ENCODE results near the gene DGKB. TPM values are rescaled to one million over a fixed set of nuclear protein-coding genes. Genes with fewer than 3 reads are reported as not detected.

DGKB gene
- total RNA-seq, 1 experiment from 2014 or later = not detected

- peak; percentile 88 for DNase-seq (ENCODE audit: low spot score)
- no peaks in the 10 kb centered on the region for H3K27me3 ChIP-seq (replicated peaks; ENCODE audit: insufficient read depth, low read depth, low read length, poor library complexity)
- peak overlapping the region; percentile 15 for H3K4me3 ChIP-seq (ENCODE audit: low read depth, low read length, poor library complexity, severe bottlenecking)
- POLR2A ChIA-PET (ENCODE audit: low non-redundant PET) = no interaction called here
- no peaks in the 10 kb centered on the region for H3K9me3 ChIP-seq (ENCODE audit: low read depth, low read length, poor library complexity, severe bottlenecking)
- no peaks in the 10 kb centered on the region for H3K36me3 ChIP-seq (ENCODE audit: insufficient read depth, low read length, poor library complexity, severe bottlenecking)
- CTCF ChIA-PET = no interaction called here
- no peak overlapping the region for H3K27ac ChIP-seq (ENCODE audit: low read depth, low read length, poor library complexity, severe bottlenecking)
- BruUV-seq (replicated peaks) = no TSS peak
- TF ChIP-seq, protein P1, sequence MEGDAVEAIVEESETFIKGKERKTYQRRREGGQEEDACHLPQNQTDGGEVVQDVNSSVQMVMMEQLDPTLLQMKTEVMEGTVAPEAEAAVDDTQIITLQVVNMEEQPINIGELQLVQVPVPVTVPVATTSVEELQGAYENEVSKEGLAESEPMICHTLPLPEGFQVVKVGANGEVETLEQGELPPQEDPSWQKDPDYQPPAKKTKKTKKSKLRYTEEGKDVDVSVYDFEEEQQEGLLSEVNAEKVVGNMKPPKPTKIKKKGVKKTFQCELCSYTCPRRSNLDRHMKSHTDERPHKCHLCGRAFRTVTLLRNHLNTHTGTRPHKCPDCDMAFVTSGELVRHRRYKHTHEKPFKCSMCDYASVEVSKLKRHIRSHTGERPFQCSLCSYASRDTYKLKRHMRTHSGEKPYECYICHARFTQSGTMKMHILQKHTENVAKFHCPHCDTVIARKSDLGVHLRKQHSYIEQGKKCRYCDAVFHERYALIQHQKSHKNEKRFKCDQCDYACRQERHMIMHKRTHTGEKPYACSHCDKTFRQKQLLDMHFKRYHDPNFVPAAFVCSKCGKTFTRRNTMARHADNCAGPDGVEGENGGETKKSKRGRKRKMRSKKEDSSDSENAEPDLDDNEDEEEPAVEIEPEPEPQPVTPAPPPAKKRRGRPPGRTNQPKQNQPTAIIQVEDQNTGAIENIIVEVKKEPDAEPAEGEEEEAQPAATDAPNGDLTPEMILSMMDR (conservative IDR thresholded peaks at IDR 0.05; ENCODE audit: low read depth, low read length) = peak; percentile 86
- TF ChIP-seq EZH2 (IDR thresholded peaks at IDR 0.05; ENCODE audit: borderline replicate concordance, low read depth, low read length, poor library complexity, severe bottlenecking) = no peak
- H3K4me1 ChIP-seq (ENCODE audit: insufficient read depth, low read length, poor library complexity, severe bottlenecking) = no peaks in the 10 kb centered on the region
- intact Hi-C loops (cut with micrococcal nuclease; ENCODE audit: unreplicated experiment) = loop anchor here (5.0 kb wide), 5 partner anchors 471 to 1176 kb away; partner anchors contain the start of gene ETV1
Observed at GRCh38 chr7:14457568-14458453, 444.7 kb downstream of the DGKB start.

DNA sequence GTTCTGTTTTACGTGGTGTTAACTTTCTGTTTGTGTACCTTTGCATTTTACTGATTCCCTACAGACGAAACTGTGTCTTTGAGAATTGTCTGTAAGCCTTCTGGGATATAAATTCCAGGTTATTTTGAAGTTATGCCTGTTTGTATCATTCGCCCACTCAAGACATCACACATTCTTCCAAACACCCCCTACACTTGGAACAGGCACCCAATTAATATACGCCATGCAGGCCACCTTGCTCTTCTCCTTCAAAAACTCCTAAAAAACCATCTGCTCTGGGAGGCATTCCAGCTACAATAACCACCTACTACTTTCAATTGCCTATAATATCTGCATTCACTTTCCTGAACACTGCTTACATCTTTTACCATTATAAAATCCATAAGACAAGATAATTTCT is 453.3 kb downstream of the DGKB start:
- no peak for TF ChIP-seq EZH2 (IDR thresholded peaks at IDR 0.05; ENCODE audit: borderline replicate concordance, low read depth, low read length, poor library complexity, severe bottlenecking)
- TF ChIP-seq, protein P1 (conservative IDR thresholded peaks at IDR 0.05; ENCODE audit: low read depth, low read length) = no peak

DNA sequence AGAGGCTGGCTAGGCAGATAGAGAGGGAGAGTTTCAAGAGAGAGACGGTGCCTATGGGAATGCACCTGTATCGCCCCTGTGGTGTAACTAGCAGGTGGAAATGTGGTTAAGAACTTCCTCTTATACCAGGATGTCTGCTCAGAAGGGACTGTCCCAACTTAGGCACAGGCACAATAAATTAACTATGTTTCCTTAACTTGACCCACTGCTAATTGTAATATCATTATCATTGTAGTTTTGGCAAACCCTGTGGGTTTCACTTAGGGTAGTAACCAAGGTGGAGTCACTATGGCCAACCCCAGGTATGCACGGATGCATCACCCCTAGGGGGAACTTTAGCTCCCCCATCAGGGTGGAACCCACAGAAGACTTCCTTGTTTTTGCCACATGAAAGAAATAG is 455.7 kb downstream of the DGKB start:
- Histone ChIP-seq H3K9me3 (ENCODE audit: low read depth, low read length, poor library complexity, severe bottlenecking) (no peaks in the 10 kb centered on the region), H3K27me3 (replicated peaks; ENCODE audit: insufficient read depth, low read depth, low read length, poor library complexity) (no peaks in the 10 kb centered on the region), H3K27ac (ENCODE audit: low read depth, low read length, poor library complexity, severe bottlenecking) (no peak overlapping the region), H3K4me3 (ENCODE audit: low read depth, low read length, poor library complexity, severe bottlenecking) (no peak overlapping the region), H3K36me3 (ENCODE audit: insufficient read depth, low read length, poor library complexity, severe bottlenecking) (no peaks in the 10 kb centered on the region), H3K4me1 (ENCODE audit: insufficient read depth, low read length, poor library complexity, severe bottlenecking) (no peaks in the 10 kb centered on the region)
- no TSS peak for BruUV-seq (replicated peaks)
- POLR2A ChIA-PET (ENCODE audit: low non-redundant PET) = no interaction called here
- CTCF ChIA-PET = no interaction called here
- intact Hi-C loops (cut with micrococcal nuclease; ENCODE audit: unreplicated experiment) = no loop called here
- TF ChIP-seq, protein P1 (conservative IDR thresholded peaks at IDR 0.05; ENCODE audit: low read depth, low read length) = no peak
- no peak for DNase-seq (ENCODE audit: low spot score)

More for the DNA sequence above, 453.3 kb downstream of the DGKB start:
- intact Hi-C loops (cut with micrococcal nuclease; ENCODE audit: unreplicated experiment) = no loop called here
- H3K4me3 ChIP-seq (ENCODE audit: low read depth, low read length, poor library complexity, severe bottlenecking) = no peak overlapping the region
- no peak for DNase-seq (ENCODE audit: low spot score)
- CTCF ChIA-PET = no interaction called here
- H3K27ac ChIP-seq (ENCODE audit: low read depth, low read length, poor library complexity, severe bottlenecking) = no peak overlapping the region
- H3K9me3 ChIP-seq (ENCODE audit: low read depth, low read length, poor library complexity, severe bottlenecking) = no peaks in the 10 kb centered on the region
- POLR2A ChIA-PET (ENCODE audit: low non-redundant PET) = no interaction called here
- no peaks in the 10 kb centered on the region for H3K27me3 ChIP-seq (replicated peaks; ENCODE audit: insufficient read depth, low read depth, low read length, poor library complexity)
- no TSS peak for BruUV-seq (replicated peaks)
- no peaks in the 10 kb centered on the region for H3K4me1 ChIP-seq (ENCODE audit: insufficient read depth, low read length, poor library complexity, severe bottlenecking)
- no peaks in the 10 kb centered on the region for H3K36me3 ChIP-seq (ENCODE audit: insufficient read depth, low read length, poor library complexity, severe bottlenecking)
